GM23338 (cell line): ENCODE measurements around the gene EDEM3. TPM values are rescaled to one million over a fixed set of nuclear protein-coding genes. Genes with fewer than 3 reads are reported as not detected.

ENCODE experiments used
- CREB1 ChIP-seq: fragments of 250-450 bp; sonication (Bioruptor Pico); IDR thresholded peaks from 2 replicates; pipeline ENCODE4 v1.5.0; 2020; ENCODE audit warnings: low read depth, mild to moderate bottlenecking, moderate library complexity
- ETS1 ChIP-seq: IDR thresholded peaks from 2 replicates; pipeline ENCODE4 v1.6.1; 2016; ENCODE audit warnings: antibody characterized with exemption
- JUNB ChIP-seq: IDR thresholded peaks from one replicate; pipeline ENCODE4 v1.6.1; 2016; ENCODE audit warnings: antibody characterized with exemption; ENCODE audit not compliant: unreplicated experiment
- POLR2AphosphoS5 ChIP-seq: IDR thresholded peaks from 2 replicates; pipeline ENCODE4 v1.6.1; 2016; ENCODE audit warnings: antibody characterized with exemption, low read depth
- ZNF114 ChIP-seq: fragments of 250-450 bp; sonication (Bioruptor Pico); IDR thresholded peaks from 2 replicates; pipeline ENCODE4 v1.5.0; 2020; ENCODE audit warnings: mild to moderate bottlenecking, moderate library complexity
- ZNF331 ChIP-seq: fragments of 250-450 bp; sonication (Bioruptor Pico); IDR thresholded peaks from 2 replicates; pipeline ENCODE4 v1.5.0; 2020; ENCODE audit warnings: low read depth, mild to moderate bottlenecking, moderate library complexity
- polyA plus RNA-seq: library from polyadenylated mRNA; unstranded; fragments of >200 nt; fragmentation: Nextera tagmentation; extraction: Ambion mirVana; gene quantifications from 2 replicates; pipeline ENCODE4 v1.2.1, GENCODE V29; 2016
- total RNA-seq: library from RNA; depleted of rRNA; stranded (reverse); fragments of >200 nt; shearing (Covaris generic); gene quantifications from 2 replicates; pipeline ENCODE4 v1.2.3, GENCODE V29; 2014
- TF ChIP-seq, protein P1 (sequence below): fragments of 250-450 bp; sonication (Bioruptor Pico); IDR thresholded peaks from 2 replicates; pipeline ENCODE4 v1.5.0; 2020; ENCODE audit warnings: mild to moderate bottlenecking, moderate library complexity
- TF ChIP-seq, protein P2 (sequence below), 2 experiments: fragments of 200-600 bp in 1 of 2; sonication (generic) in 1 of 2; conservative IDR thresholded peaks; 2 replicates each; pipeline versions ENCODE4 v1.5.1 to v1.6.1; 2016 to 2017; ENCODE audit warnings: antibody characterized with exemption in 2 of 2, low read depth in 2 of 2, mild to moderate bottlenecking in 2 of 2, moderate library complexity in 1 of 2

Gene EDEM3
- total and polyA plus RNA-seq, 2 experiments from 2014 or later: 4.8 to 11.5 TPM

- TF ChIP-seq, protein P1, sequence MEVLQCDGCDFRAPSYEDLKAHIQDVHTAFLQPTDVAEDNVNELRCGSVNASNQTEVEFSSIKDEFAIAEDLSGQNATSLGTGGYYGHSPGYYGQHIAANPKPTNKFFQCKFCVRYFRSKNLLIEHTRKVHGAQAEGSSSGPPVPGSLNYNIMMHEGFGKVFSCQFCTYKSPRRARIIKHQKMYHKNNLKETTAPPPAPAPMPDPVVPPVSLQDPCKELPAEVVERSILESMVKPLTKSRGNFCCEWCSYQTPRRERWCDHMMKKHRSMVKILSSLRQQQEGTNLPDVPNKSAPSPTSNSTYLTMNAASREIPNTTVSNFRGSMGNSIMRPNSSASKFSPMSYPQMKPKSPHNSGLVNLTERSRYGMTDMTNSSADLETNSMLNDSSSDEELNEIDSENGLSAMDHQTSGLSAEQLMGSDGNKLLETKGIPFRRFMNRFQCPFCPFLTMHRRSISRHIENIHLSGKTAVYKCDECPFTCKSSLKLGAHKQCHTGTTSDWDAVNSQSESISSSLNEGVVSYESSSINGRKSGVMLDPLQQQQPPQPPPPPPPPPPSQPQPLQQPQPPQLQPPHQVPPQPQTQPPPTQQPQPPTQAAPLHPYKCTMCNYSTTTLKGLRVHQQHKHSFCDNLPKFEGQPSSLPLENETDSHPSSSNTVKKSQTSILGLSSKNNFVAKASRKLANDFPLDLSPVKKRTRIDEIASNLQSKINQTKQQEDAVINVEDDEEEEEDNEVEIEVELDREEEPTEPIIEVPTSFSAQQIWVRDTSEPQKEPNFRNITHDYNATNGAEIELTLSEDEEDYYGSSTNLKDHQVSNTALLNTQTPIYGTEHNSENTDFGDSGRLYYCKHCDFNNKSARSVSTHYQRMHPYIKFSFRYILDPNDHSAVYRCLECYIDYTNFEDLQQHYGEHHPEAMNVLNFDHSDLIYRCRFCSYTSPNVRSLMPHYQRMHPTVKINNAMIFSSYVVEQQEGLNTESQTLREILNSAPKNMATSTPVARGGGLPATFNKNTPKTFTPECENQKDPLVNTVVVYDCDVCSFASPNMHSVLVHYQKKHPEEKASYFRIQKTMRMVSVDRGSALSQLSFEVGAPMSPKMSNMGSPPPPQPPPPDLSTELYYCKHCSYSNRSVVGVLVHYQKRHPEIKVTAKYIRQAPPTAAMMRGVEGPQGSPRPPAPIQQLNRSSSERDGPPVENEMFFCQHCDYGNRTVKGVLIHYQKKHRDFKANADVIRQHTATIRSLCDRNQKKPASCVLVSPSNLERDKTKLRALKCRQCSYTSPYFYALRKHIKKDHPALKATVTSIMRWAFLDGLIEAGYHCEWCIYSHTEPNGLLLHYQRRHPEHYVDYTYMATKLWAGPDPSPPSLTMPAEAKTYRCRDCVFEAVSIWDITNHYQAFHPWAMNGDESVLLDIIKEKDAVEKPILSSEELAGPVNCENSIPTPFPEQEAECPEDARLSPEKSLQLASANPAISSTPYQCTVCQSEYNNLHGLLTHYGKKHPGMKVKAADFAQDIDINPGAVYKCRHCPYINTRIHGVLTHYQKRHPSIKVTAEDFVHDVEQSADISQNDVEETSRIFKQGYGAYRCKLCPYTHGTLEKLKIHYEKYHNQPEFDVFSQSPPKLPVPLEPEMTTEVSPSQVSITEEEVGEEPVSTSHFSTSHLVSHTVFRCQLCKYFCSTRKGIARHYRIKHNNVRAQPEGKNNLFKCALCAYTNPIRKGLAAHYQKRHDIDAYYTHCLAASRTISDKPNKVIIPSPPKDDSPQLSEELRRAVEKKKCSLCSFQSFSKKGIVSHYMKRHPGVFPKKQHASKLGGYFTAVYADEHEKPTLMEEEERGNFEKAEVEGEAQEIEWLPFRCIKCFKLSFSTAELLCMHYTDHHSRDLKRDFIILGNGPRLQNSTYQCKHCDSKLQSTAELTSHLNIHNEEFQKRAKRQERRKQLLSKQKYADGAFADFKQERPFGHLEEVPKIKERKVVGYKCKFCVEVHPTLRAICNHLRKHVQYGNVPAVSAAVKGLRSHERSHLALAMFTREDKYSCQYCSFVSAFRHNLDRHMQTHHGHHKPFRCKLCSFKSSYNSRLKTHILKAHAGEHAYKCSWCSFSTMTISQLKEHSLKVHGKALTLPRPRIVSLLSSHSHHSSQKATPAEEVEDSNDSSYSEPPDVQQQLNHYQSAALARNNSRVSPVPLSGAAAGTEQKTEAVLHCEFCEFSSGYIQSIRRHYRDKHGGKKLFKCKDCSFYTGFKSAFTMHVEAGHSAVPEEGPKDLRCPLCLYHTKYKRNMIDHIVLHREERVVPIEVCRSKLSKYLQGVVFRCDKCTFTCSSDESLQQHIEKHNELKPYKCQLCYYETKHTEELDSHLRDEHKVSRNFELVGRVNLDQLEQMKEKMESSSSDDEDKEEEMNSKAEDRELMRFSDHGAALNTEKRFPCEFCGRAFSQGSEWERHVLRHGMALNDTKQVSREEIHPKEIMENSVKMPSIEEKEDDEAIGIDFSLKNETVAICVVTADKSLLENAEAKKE (CRISPR knock-in tag): no peak
- no peak for TF ChIP-seq ZNF114 (CRISPR knock-in tag)
- TF ChIP-seq ETS1: no peak
- TF ChIP-seq, protein P2, sequence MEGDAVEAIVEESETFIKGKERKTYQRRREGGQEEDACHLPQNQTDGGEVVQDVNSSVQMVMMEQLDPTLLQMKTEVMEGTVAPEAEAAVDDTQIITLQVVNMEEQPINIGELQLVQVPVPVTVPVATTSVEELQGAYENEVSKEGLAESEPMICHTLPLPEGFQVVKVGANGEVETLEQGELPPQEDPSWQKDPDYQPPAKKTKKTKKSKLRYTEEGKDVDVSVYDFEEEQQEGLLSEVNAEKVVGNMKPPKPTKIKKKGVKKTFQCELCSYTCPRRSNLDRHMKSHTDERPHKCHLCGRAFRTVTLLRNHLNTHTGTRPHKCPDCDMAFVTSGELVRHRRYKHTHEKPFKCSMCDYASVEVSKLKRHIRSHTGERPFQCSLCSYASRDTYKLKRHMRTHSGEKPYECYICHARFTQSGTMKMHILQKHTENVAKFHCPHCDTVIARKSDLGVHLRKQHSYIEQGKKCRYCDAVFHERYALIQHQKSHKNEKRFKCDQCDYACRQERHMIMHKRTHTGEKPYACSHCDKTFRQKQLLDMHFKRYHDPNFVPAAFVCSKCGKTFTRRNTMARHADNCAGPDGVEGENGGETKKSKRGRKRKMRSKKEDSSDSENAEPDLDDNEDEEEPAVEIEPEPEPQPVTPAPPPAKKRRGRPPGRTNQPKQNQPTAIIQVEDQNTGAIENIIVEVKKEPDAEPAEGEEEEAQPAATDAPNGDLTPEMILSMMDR (conservative IDR thresholded peaks at IDR 0.05; ENCODE audit: low read depth in 2 of 2): no peak
- TF ChIP-seq POLR2AphosphoS5: no peak
- TF ChIP-seq ZNF331 (CRISPR knock-in tag): no peak
- no peak for TF ChIP-seq CREB1
- TF ChIP-seq JUNB: no peak
These were observed 36.9 kb upstream of the EDEM3 start (continued) for GRCh38 chr1:184791550-184791900.
